Mesodermal cell (in vitro differentiated cells): ENCODE measurements around the gene SART1.
"Not testable (repeated sequence)": the region's sequence is repeated elsewhere in the genome, so short reads cannot be mapped to it uniquely, and the experiment has no call there.

Experiments used
- H3K27ac ChIP-seq: 2 replicates; pipeline ENCODE4 v1.7.0; 2013; ENCODE audit warnings: mild to moderate bottlenecking, low read depth, low read length, moderate library complexity; ENCODE audit not compliant: severe bottlenecking
- H3K36me3 ChIP-seq: 2 replicates; pipeline ENCODE4 v1.7.1; 2013; ENCODE audit warnings: mild to moderate bottlenecking, low read length, moderate library complexity; ENCODE audit not compliant: control insufficient read depth, insufficient read depth
- H3K4me1 ChIP-seq: one replicate; pipeline ENCODE4 v1.7.1; 2013; ENCODE audit warnings: mild to moderate bottlenecking, low read length; ENCODE audit not compliant: insufficient read depth, control insufficient read depth, poor library complexity, severe bottlenecking
- H3K4me3 ChIP-seq: 2 replicates; pipeline ENCODE4 v1.7.0; 2013; ENCODE audit warnings: low read length, control low read depth, mild to moderate bottlenecking; ENCODE audit not compliant: insufficient read depth, poor library complexity, severe bottlenecking; ENCODE audit errors: extremely low read depth
- H3K9me3 ChIP-seq: 2 replicates; pipeline ENCODE4 v1.7.1; 2013; ENCODE audit warnings: mild to moderate bottlenecking, low read length, moderate library complexity; ENCODE audit not compliant: control insufficient read depth
- WGBS, 2 experiments: methylation state at CpG; one replicate each; pipeline ENCODE4 v1.1.5; 2013; ENCODE audit warnings: missing lambda C conversion rate in 2 of 2; ENCODE audit not compliant: insufficient coverage in 2 of 2; 5-methylcytosine and 5-hydroxymethylcytosine counted together

The SART1 gene

DNA sequence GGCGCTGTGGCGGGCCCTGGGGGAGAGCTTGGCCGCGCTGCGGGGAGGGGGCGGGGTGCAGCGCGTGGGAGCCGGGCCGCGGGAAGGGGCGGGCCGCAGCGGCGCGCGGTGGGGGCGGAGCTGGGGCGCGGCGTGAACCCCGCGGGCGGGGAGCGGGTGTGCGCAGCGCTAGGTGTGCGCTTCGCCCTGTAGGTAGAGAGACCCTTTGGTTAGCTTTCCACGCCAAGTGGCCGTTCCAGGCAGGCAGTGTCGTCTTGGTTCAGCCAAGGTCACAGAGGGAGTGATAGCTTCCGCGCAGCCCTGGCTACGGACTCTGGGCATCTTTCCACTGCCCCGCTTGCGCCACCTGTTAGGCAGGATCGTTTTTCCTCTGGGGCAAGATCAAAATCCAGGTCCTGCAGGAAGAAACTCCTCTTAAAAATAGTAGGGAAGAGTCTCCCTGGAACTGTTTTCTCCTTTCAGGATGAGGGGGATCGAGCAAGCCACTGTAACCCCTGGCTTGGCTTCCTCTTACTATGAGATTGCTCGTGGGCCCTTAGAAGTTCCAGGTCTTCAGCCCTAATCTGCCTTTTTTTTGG, 41.2 kb downstream of the SART1 start:
- Histone ChIP-seq H3K36me3 (peaks cover 54% of the 10 kb centered on the region), H3K4me1 (peaks cover 17% of the 10 kb centered on the region), H3K27ac (peak overlapping the region; percentile 98), H3K9me3 (no peaks in the 10 kb centered on the region), H3K4me3 (peak overlapping the region; percentile 93)
- WGBS, 2 experiments = 1 to 2% methylated on average over 27 to 38 of the region's 40 CpGs

DNA sequence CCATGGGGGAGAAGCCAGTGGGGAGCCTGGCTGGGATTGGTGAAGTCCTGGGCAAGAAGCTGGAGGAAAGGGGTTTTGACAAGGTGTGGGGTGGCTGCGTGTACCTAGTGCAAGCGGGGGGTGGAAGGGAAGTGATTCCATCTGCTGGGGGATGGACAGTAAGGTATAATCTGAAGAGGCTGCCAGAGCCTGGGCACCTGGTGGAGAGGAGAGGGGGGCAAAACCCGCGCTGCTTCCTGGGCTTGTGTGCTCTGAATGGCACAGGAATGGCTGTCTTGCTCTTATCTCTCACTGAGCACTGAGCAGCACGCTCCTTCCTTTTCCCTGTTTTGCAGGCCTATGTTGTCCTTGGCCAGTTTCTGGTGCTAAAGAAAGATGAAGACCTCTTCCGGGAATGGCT, 41.8 kb downstream of the SART1 start:
- H3K36me3 ChIP-seq = peaks cover 49% of the 10 kb centered on the region

DNA sequence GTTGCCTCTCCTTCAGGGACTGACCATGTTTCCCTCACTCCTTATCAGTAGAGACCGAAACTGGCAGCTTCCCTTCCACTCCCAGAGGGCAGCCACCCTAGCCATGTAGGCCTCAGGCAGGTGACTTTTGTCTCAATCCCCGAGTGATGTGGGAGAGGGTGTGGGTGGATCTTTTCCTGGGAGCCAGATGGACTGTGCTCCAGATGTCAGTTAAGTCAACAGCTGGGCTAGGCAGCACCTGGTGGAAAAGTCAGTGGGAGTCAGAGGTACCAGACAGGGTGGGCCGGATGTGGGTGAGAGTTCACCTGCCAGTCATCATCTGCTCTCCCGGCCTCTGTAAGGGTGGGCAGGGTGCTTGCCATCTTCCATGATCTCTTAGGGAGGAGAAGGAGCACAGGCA, 42.7 kb downstream of the SART1 start:
- Histone ChIP-seq H3K36me3 (peaks cover 40% of the 10 kb centered on the region), H3K9me3 (no peaks in the 10 kb centered on the region), H3K4me1 (peaks cover 19% of the 10 kb centered on the region), H3K4me3 (no peak overlapping the region), H3K27ac (no peak overlapping the region)
- WGBS, 2 experiments = 97 to 100% methylated on average over 2 to 3 of the region's 4 CpGs

More for the DNA sequence above, 41.8 kb downstream of the SART1 start:
- Histone ChIP-seq H3K4me1 (peaks cover 17% of the 10 kb centered on the region), H3K9me3 (no peaks in the 10 kb centered on the region), H3K4me3 (peak overlapping the region; percentile 93), H3K27ac (no peak overlapping the region)
- WGBS, 2 experiments = 93 to 98% methylated on average over 4 to 5 of the region's 6 CpGs

- Histone ChIP-seq H3K9me3 (no peaks in the 10 kb centered on the region), H3K4me1 (peaks cover 13% of the 10 kb centered on the region), H3K4me3 (no peak overlapping the region), H3K36me3 (peaks cover 27% of the 10 kb centered on the region), H3K27ac (no peak overlapping the region)
- 83 to 92% methylated on average over 10 to 12 of the region's 13 CpGs for WGBS, 2 experiments
Measured at GRCh38 chr11:66006134-66006890, 44.8 kb downstream of the SART1 start.

DNA sequence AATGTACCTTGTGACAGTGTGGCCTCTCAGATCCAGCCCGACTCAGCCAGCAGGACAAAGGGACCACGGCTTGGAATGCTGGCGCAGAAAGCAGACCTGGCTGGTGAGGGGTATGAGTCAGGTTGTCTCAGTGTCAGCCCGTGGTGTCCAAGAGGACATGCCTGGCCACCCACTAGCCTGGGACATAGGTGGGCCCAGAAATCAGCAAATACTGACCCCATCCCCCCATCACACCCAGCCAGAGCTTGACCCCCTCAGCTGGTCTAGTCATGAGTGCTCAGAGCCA, 45.3 kb downstream of the SART1 start:
- WGBS, 2 experiments = 79 to 80% methylated on average over 4 of the region's 4 CpGs
- Histone ChIP-seq H3K4me3 (no peak overlapping the region), H3K4me1 (peaks cover 13% of the 10 kb centered on the region), H3K9me3 (no peaks in the 10 kb centered on the region), H3K36me3 (peaks cover 27% of the 10 kb centered on the region), H3K27ac (no peak overlapping the region)

DNA sequence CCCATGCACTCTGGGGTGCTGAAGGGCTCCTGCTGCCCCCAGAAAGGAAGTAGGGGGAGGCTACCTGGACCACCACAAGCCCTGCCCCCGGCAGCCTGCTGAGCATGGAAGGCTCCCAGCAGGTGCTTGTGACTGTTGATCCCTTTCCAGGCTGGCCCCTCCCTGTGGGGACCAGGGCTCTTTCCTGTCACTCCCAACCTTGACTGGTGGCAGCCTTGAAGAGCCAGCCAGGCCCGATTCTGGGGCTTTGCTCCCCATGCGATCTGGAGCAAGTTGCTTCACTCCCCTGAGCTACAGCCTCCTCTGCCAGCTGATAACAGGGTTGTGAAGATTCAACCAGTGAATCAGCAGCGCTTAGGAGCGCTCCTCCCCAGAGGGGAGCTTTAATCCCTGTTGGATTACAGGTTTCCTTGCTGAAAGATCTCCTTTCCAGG, 45.7 kb downstream of the SART1 start:
- WGBS, 2 experiments = 55 to 65% methylated on average over 4 to 5 of the region's 5 CpGs
- Histone ChIP-seq H3K4me1 (peaks cover 13% of the 10 kb centered on the region), H3K9me3 (no peaks in the 10 kb centered on the region), H3K36me3 (peaks cover 27% of the 10 kb centered on the region), H3K27ac (no peak overlapping the region), H3K4me3 (no peak overlapping the region)

- Histone ChIP-seq H3K36me3 (peaks cover 27% of the 10 kb centered on the region), H3K27ac (no peak overlapping the region), H3K9me3 (no peaks in the 10 kb centered on the region), H3K4me1 (peaks cover 13% of the 10 kb centered on the region), H3K4me3 (no peak overlapping the region)
- 80% methylated on average over 1 of the region's 2 CpGs; no CpG with 5 or more reads in 1 of the 2 experiments for WGBS, 2 experiments
Measured at GRCh38 chr11:66008095-66008467, 46.5 kb downstream of the SART1 start.

- H3K4me3 ChIP-seq = no peak overlapping the region
- no peaks in the 10 kb centered on the region for H3K9me3 ChIP-seq
- peaks cover 18% of the 10 kb centered on the region for H3K4me1 ChIP-seq
- no peak overlapping the region for H3K27ac ChIP-seq
- peaks cover 25% of the 10 kb centered on the region for H3K36me3 ChIP-seq
- 52 to 76% methylated on average over 2 to 9 of the region's 10 CpGs for WGBS, 2 experiments
Measured at GRCh38 chr11:66008468-66009101, 47.1 kb downstream of the SART1 start.

DNA sequence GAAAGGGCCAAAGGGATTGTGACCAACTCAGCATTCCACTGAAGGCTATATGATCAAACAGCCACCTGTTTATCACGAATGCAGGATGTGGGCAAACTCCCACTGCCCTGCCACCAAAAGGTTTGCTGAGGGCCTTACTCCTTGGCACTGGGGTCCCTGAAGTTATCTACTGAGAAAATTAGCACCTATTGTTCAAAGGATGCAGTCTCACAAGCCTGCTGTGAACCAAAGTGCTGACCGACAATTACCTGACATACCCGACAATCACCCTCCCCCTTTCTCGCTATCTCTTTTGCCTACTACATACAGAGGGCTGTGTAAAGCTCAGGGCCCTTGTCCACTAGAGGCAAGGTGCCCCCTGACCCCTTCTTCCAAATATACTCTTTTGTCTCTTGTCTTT, 48.5 kb downstream of the SART1 start:
- WGBS, 2 experiments = 71 to 75% methylated on average over 3 to 4 of the region's 4 CpGs
- Histone ChIP-seq H3K36me3 (peaks cover 11% of the 10 kb centered on the region), H3K4me1 (peaks cover 23% of the 10 kb centered on the region)
- H3K9me3 ChIP-seq, H3K27ac ChIP-seq, H3K4me3 ChIP-seq: not testable (repeated sequence)

- H3K4me3 ChIP-seq = no peak overlapping the region
- H3K9me3 ChIP-seq = no peaks in the 10 kb centered on the region
- no peak overlapping the region for H3K27ac ChIP-seq
- H3K4me1 ChIP-seq = peaks cover 33% of the 10 kb centered on the region
- peaks cover 4% of the 10 kb centered on the region for H3K36me3 ChIP-seq
- 87 to 90% methylated on average over 8 to 14 of the region's 14 CpGs for WGBS, 2 experiments
Measured at GRCh38 chr11:66011239-66011784, 49.8 kb downstream of the SART1 start.
